Fibroblast of villous mesenchyme (primary cell): ENCODE results near the gene SEMA5A. TPM values are rescaled to one million over a fixed set of nuclear protein-coding genes. Genes with fewer than 3 reads are reported as not detected.

Experiments
- DNase-seq: peaks from one replicate; pipeline ENCODE4 v3.0.0-alpha.2; 2010; ENCODE audit warnings: low read depth
- H3K4me3 ChIP-seq: 2 replicates; pipeline ENCODE4 v1.5.1; 2011; ENCODE audit warnings: low read depth, mild to moderate bottlenecking, low read length
- total RNA-seq: library from RNA; depleted of rRNA; stranded (reverse); fragments of >200 nt; gene quantifications from 2 replicates; pipeline ENCODE4 v1.2.3, GENCODE V29; 2012
- TF ChIP-seq, protein P1 (sequence below): IDR thresholded peaks from 2 replicates; pipeline ENCODE4 v1.5.1; 2012; ENCODE audit warnings: low read depth, mild to moderate bottlenecking, low read length; ENCODE audit not compliant: insufficient read depth

SEMA5A gene
- total RNA-seq, 1 donor, result 72.5 TPM

- H3K4me3 ChIP-seq, result no peak overlapping the region
- no peak for DNase-seq
- TF ChIP-seq, protein P1, sequence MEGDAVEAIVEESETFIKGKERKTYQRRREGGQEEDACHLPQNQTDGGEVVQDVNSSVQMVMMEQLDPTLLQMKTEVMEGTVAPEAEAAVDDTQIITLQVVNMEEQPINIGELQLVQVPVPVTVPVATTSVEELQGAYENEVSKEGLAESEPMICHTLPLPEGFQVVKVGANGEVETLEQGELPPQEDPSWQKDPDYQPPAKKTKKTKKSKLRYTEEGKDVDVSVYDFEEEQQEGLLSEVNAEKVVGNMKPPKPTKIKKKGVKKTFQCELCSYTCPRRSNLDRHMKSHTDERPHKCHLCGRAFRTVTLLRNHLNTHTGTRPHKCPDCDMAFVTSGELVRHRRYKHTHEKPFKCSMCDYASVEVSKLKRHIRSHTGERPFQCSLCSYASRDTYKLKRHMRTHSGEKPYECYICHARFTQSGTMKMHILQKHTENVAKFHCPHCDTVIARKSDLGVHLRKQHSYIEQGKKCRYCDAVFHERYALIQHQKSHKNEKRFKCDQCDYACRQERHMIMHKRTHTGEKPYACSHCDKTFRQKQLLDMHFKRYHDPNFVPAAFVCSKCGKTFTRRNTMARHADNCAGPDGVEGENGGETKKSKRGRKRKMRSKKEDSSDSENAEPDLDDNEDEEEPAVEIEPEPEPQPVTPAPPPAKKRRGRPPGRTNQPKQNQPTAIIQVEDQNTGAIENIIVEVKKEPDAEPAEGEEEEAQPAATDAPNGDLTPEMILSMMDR, result no peak
Observed at GRCh38 chr5:9062873-9063272, 483.0 kb downstream of the SEMA5A start.

DNA sequence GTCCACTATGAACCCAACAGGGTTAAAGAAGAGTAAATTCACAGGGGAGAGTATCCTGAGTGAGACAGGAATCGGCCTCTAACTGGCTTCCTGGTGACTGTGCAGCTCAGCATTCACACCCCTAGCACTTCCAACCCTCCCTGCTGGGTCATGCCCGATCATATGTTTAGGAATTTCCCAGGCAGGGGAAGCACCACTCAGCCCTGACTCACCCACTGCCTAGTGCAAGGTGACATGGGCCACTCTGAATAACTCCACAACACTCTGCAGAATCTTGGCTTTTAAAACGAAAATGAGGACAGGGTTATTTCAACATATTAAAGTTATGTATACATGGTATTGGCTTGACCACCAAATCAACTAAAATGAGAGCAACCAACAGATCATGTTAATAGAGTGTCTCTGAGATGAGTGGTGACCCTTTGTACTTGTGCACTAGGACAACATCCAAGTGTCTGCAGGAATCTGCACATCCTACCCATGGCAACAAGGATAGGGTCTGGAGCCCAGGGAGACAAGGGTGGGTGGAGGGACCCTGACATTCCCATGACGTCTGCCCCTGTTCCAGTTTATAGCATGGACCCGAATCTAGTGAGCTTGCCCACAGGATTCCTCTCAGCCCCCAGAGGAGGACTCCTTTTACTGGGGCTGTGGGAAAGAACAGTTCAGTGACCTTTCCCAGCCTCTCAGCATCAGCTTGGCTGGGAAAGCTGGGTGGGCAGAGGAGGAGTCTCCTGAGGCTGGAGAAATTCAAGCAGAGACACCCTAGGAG is 485.8 kb downstream of the SEMA5A start:
- DNase-seq, result peak; percentile 94
- no peak overlapping the region for H3K4me3 ChIP-seq
- TF ChIP-seq, protein P1, result no peak

DNA sequence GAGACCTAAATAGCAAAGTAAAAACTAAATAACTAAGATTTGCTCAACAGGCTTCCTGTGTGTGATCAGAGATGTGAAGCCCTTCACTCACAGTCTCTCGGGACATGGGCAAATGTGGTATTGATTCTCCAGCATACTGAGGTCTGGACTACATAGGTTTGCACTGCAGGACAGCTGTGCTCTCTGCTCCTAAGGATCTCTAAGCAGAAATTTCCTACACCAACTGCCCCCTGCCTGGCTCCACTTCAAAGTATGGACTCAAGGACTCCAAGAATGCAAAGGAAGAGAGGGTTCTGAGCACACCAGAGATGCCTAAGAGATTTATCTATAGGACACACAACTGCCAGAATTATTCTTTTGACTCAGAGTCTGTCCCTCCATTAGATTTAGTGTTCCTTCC is 487.2 kb downstream of the SEMA5A start:
- TF ChIP-seq, protein P1, result no peak
- H3K4me3 ChIP-seq, result no peak overlapping the region
- no peak for DNase-seq

GRCh38 chr5:9058161-9058560 is 487.7 kb downstream of the SEMA5A start:
- no peak overlapping the region for H3K4me3 ChIP-seq
- no peak for DNase-seq
- TF ChIP-seq, protein P1, result no peak

GRCh38 chr5:9057406-9058000 is 488.4 kb downstream of the SEMA5A start:
- DNase-seq, result no peak
- TF ChIP-seq, protein P1, result no peak
- H3K4me3 ChIP-seq, result no peak overlapping the region

DNA sequence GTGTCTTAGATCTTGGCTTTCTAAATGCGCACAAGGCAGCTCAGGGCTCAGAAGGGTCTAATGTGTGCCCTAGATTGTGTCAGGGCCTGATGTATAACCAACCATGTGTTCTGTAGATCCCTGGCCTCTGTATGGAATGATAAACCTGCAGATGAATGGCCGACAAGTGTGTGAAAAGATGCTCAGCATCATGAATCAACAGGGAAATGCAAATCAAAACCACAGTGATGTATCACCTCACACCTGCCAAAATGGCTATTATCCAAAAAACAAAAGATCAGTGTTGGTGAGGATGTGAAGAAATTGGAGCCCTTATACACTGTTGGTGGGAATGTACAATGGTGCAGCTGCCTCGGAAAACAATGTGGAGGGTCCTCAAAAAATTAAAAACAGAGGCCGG is 489.8 kb downstream of the SEMA5A start:
- TF ChIP-seq, protein P1, result no peak
- no peak for DNase-seq

More for the DNA sequence above, 489.8 kb downstream of the SEMA5A start:
- no peak overlapping the region for H3K4me3 ChIP-seq
